Thyroid gland (tissue), 4 donors: Measurements from ENCODE around the gene LPP.

ENCODE experiments used
- POLR2A ChIP-seq, 2 donors: fragments of 450-650 bp; IDR thresholded peaks; one replicate each; pipeline ENCODE4 v1.6.1; 2017; ENCODE audit warnings: antibody characterized with exemption in 2 of 2, mild to moderate bottlenecking in 2 of 2, moderate library complexity in 1 of 2
- TF ChIP-seq, protein P1 (sequence below), 6 experiments: fragments of 200-600 bp in 3 of 6; fragments of 450-650 bp in 3 of 6; sonication (generic) in 3 of 6; IDR thresholded peaks; one replicate each; pipeline ENCODE4 v1.5.1; 2016 to 2019; ENCODE audit warnings: antibody characterized with exemption in 6 of 6, mild to moderate bottlenecking in 2 of 6, inconsistent platforms in 1 of 6, moderate library complexity in 1 of 6

DNA sequence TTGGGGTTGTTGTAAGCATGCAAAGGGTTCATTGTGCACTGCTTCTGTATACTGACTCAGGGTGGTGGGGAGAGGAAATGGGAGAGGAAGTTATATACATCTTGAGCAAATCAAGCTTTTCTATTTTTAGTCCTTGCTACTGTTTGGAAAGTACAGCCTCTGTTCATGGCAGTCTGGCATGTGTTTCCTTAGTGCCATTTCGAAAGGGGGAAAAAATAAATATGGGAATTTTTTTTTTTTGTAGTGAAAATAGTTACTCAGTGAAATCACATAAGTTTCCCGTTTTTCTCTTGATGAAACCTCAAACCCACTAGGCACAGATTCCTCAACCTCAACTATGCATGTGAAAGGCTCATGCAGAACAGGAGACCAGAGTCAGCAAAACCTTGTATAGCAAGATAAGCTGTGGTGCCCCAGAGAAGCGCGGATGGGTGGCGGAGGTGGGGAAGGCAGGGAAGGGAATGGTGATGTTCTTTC lies 353.3 kb downstream of the LPP start:
- TF ChIP-seq, protein P1, sequence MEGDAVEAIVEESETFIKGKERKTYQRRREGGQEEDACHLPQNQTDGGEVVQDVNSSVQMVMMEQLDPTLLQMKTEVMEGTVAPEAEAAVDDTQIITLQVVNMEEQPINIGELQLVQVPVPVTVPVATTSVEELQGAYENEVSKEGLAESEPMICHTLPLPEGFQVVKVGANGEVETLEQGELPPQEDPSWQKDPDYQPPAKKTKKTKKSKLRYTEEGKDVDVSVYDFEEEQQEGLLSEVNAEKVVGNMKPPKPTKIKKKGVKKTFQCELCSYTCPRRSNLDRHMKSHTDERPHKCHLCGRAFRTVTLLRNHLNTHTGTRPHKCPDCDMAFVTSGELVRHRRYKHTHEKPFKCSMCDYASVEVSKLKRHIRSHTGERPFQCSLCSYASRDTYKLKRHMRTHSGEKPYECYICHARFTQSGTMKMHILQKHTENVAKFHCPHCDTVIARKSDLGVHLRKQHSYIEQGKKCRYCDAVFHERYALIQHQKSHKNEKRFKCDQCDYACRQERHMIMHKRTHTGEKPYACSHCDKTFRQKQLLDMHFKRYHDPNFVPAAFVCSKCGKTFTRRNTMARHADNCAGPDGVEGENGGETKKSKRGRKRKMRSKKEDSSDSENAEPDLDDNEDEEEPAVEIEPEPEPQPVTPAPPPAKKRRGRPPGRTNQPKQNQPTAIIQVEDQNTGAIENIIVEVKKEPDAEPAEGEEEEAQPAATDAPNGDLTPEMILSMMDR (IDR thresholded peaks at IDR 0.05) = no peak
- TF ChIP-seq POLR2A (IDR thresholded peaks at IDR 0.05) = no peak
